Smooth muscle cell (in vitro differentiated cells): Measurements from ENCODE around the gene FAM47E. TPM values are rescaled to one million over a fixed set of nuclear protein-coding genes. Genes with fewer than 3 reads are reported as not detected.

Experiments
- DNase-seq: peaks from one replicate; lab custom pipeline; 2025; ENCODE audit not compliant: unreplicated experiment; lab: John Stamatoyannopoulos, UW
- H2AFZ ChIP-seq: fragments of 200-600 bp; sonication (generic); 2 replicates; pipeline ENCODE4 v1.6.0; 2016; ENCODE audit warnings: antibody characterized with exemption, low read depth, mild to moderate bottlenecking
- H3F3A ChIP-seq: fragments of 200-600 bp; sonication (generic); 2 replicates; pipeline ENCODE4 v1.6.0; 2017; ENCODE audit warnings: antibody characterized with exemption, low read depth
- H3K27ac ChIP-seq: fragments of 200-600 bp; sonication (generic); 2 replicates; pipeline ENCODE4 v1.5.1; 2016; ENCODE audit warnings: low read depth, mild to moderate bottlenecking
- H3K27me3 ChIP-seq: fragments of 200-600 bp; sonication (generic); 2 replicates; pipeline ENCODE4 v1.6.1; 2016; ENCODE audit warnings: low read depth, mild to moderate bottlenecking
- H3K36me3 ChIP-seq: fragments of 200-600 bp; sonication (generic); 2 replicates; pipeline ENCODE4 v1.5.1; 2016; ENCODE audit warnings: low read depth
- H3K4me1 ChIP-seq: fragments of 200-600 bp; sonication (generic); 2 replicates; pipeline ENCODE4 v1.5.1; 2016; ENCODE audit warnings: low read depth
- H3K4me2 ChIP-seq: fragments of 200-600 bp; sonication (generic); 2 replicates; pipeline ENCODE4 v1.6.0; 2016; ENCODE audit warnings: mild to moderate bottlenecking
- H3K4me3 ChIP-seq: fragments of 200-600 bp; sonication (generic); 2 replicates; pipeline ENCODE4 v1.5.1; 2016; ENCODE audit warnings: mild to moderate bottlenecking
- H3K79me2 ChIP-seq: fragments of 200-600 bp; sonication (generic); 2 replicates; pipeline ENCODE4 v1.6.0; 2016; ENCODE audit warnings: low read depth, mild to moderate bottlenecking
- H3K9ac ChIP-seq: fragments of 200-600 bp; sonication (generic); 2 replicates; pipeline ENCODE4 v1.6.0; 2016; ENCODE audit warnings: low read depth
- H3K9me3 ChIP-seq: fragments of 200-600 bp; sonication (generic); replicated peaks from 2 replicates; pipeline ENCODE4 v1.5.1; 2016; ENCODE audit warnings: low read depth
- H4K20me1 ChIP-seq: fragments of 200-600 bp; sonication (generic); 2 replicates; pipeline ENCODE4 v1.6.0; 2016; ENCODE audit warnings: low read depth
- WGBS: methylation state at CpG from one replicate; pipeline ENCODE4 v1.1.7; 2016; ENCODE audit warnings: low lambda C conversion rate; 5-methylcytosine and 5-hydroxymethylcytosine counted together
- polyA plus RNA-seq: library from polyadenylated mRNA; unstranded; fragments of >200 nt; fragmentation: Nextera tagmentation; extraction: Ambion mirVana; gene quantifications from 2 replicates; pipeline ENCODE4 v1.2.1, GENCODE V29; 2016
- total RNA-seq: library from RNA; depleted of rRNA; stranded (reverse); fragments of >200 nt; gene quantifications from 2 replicates; pipeline ENCODE4 v1.2.3, GENCODE V29; 2014
- TF ChIP-seq, protein P1 (sequence below): fragments of 200-600 bp; sonication (generic); IDR thresholded peaks from 2 replicates; pipeline ENCODE4 v1.5.1; 2017; ENCODE audit warnings: borderline replicate concordance, mild to moderate bottlenecking, antibody characterized with exemption; ENCODE audit not compliant: insufficient read depth, poor library complexity, severe bottlenecking

Gene FAM47E
- total and polyA plus RNA-seq, 2 experiments from 2014 or later = 0.63 to 0.73 TPM

GRCh38 chr4:76312457-76312856 is 60.9 kb downstream of the FAM47E start:
- Histone ChIP-seq H3K4me1 (no peaks in the 10 kb centered on the region), H3K79me2 (peaks cover 17% of the 10 kb centered on the region), H3K27me3 (no peaks in the 10 kb centered on the region), H3K27ac (no peak overlapping the region), H4K20me1 (peaks cover 33% of the 10 kb centered on the region), H2AFZ (no peak overlapping the region), H3K9ac (no peak overlapping the region), H3K4me3 (no peak overlapping the region), H3K4me2 (no peak overlapping the region), H3F3A (no peaks in the 10 kb centered on the region), H3K36me3 (no peaks in the 10 kb centered on the region), H3K9me3 (no peaks in the 10 kb centered on the region)
- TF ChIP-seq, protein P1, sequence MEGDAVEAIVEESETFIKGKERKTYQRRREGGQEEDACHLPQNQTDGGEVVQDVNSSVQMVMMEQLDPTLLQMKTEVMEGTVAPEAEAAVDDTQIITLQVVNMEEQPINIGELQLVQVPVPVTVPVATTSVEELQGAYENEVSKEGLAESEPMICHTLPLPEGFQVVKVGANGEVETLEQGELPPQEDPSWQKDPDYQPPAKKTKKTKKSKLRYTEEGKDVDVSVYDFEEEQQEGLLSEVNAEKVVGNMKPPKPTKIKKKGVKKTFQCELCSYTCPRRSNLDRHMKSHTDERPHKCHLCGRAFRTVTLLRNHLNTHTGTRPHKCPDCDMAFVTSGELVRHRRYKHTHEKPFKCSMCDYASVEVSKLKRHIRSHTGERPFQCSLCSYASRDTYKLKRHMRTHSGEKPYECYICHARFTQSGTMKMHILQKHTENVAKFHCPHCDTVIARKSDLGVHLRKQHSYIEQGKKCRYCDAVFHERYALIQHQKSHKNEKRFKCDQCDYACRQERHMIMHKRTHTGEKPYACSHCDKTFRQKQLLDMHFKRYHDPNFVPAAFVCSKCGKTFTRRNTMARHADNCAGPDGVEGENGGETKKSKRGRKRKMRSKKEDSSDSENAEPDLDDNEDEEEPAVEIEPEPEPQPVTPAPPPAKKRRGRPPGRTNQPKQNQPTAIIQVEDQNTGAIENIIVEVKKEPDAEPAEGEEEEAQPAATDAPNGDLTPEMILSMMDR = no peak
- 67% methylated on average over 1 of the region's 1 CpG for WGBS
- DNase-seq = no peak

DNA sequence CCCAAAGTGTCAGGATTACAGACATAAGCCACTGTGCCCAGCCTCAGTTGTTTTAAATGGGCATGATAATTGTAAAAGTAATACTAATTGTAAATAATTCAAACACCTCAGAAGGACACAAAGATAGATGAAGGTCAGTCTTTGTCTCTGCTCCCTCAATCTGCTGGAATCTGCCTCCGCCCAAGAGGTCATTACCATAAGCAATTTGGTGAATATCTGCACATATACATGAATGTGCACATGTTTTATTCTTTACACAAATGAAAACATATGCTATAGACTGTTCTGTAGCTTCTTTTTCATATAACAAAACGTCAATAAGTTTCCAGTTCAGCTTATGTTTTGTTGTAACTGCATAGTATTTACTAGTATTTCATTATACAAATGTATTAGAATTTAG is 62.0 kb downstream of the FAM47E start:
- no peak overlapping the region for H3K27ac ChIP-seq
- H3K4me3 ChIP-seq = no peak overlapping the region
- no peaks in the 10 kb centered on the region for H3K4me1 ChIP-seq
- TF ChIP-seq, protein P1 = no peak
- no peak overlapping the region for H3K4me2 ChIP-seq
- peaks cover 6% of the 10 kb centered on the region for H3K79me2 ChIP-seq
- H3K36me3 ChIP-seq = peaks cover 4% of the 10 kb centered on the region
- no peak overlapping the region for H3K9ac ChIP-seq
- H4K20me1 ChIP-seq = peaks cover 23% of the 10 kb centered on the region
- no peaks in the 10 kb centered on the region for H3F3A ChIP-seq
- WGBS = 88% methylated on average over 2 of the region's 2 CpGs
- no peaks in the 10 kb centered on the region for H3K27me3 ChIP-seq
- no peak for DNase-seq
- H3K9me3 ChIP-seq = no peaks in the 10 kb centered on the region
- H2AFZ ChIP-seq = no peak overlapping the region

- TF ChIP-seq, protein P1 = no peak
- WGBS = 85% methylated on average over 7 of the region's 7 CpGs
- H3K27me3 ChIP-seq = no peaks in the 10 kb centered on the region
- H3K27ac ChIP-seq = no peak overlapping the region
- H4K20me1 ChIP-seq = peaks cover 5% of the 10 kb centered on the region
- H3K9ac ChIP-seq = no peak overlapping the region
- H3K36me3 ChIP-seq = peaks cover 4% of the 10 kb centered on the region
- H3K9me3 ChIP-seq = no peaks in the 10 kb centered on the region
- no peak overlapping the region for H2AFZ ChIP-seq
- no peaks in the 10 kb centered on the region for H3K4me1 ChIP-seq
- DNase-seq = no peak
- no peaks in the 10 kb centered on the region for H3F3A ChIP-seq
- no peak overlapping the region for H3K4me3 ChIP-seq
- no peak overlapping the region for H3K4me2 ChIP-seq
- H3K79me2 ChIP-seq = no peaks in the 10 kb centered on the region
These were observed 63.9 kb downstream of the FAM47E start for GRCh38 chr4:76315267-76315918.

DNA sequence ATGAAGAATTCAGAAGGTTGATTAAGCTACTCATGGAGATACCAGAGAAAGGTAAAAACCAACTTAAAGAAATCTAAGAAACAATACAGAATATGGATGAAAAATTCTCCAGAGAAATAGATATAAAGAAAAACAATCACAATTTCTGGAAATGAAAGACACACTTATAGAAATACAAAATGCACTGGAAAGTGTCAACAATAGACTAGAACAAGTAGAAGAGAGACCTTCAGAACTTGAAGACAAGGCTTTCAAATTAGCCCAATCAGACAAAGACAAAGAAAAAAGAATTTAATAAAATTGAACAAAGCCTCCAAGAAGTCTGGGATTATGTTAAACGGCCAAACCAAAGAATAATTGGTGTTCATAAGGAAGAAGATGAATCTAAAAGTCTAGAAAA is 64.6 kb downstream of the FAM47E start:
- no peak overlapping the region for H3K27ac ChIP-seq
- no peaks in the 10 kb centered on the region for H4K20me1 ChIP-seq
- no peaks in the 10 kb centered on the region for H3K9me3 ChIP-seq
- H3K4me3 ChIP-seq = no peak overlapping the region
- H3K4me1 ChIP-seq = no peaks in the 10 kb centered on the region
- TF ChIP-seq, protein P1 = no peak
- no peaks in the 10 kb centered on the region for H3K27me3 ChIP-seq
- H3K79me2 ChIP-seq = no peaks in the 10 kb centered on the region
- peaks cover 4% of the 10 kb centered on the region for H3K36me3 ChIP-seq
- no peaks in the 10 kb centered on the region for H3F3A ChIP-seq
- WGBS = 93% methylated on average over 1 of the region's 1 CpG
- H2AFZ ChIP-seq = no peak overlapping the region
- no peak overlapping the region for H3K9ac ChIP-seq
- no peak for DNase-seq
- H3K4me2 ChIP-seq = no peak overlapping the region
